Esophagus squamous epithelium (tissue), 5 donors: ENCODE measurements around the gene RNF10. TPM values are rescaled to one million over a fixed set of nuclear protein-coding genes. Genes with fewer than 3 reads are reported as not detected.
A peak's percentile ranks its signal among the peaks of the same experiment; 100 is the strongest.
"Not testable (repeated sequence)": the region's sequence is repeated elsewhere in the genome, so short reads cannot be mapped to it uniquely, and the experiment has no call there.

Experiments used
- DNase-seq: peaks from one replicate; lab custom pipeline; 2025; lab: John Stamatoyannopoulos, UW
- H3K27ac ChIP-seq, 4 donors: fragments of 200-600 bp; sonication (generic); one replicate each; pipeline ENCODE4 v1.5.1; 2016 to 2019; ENCODE audit warnings: mild to moderate bottlenecking in 1 of 4
- H3K27me3 ChIP-seq, 4 donors: fragments of 200-600 bp; sonication (generic); 1 replicate in 3 of 4; 2 replicates in 1 of 4; pipeline versions ENCODE4 v1.5.1 to v1.6.0; 2017 to 2021; ENCODE audit warnings: antibody characterized with exemption in 1 of 4
- H3K36me3 ChIP-seq, 3 donors: fragments of 200-600 bp; sonication (generic); one replicate each; pipeline ENCODE4 v1.5.1; 2016 to 2019
- H3K4me1 ChIP-seq, 3 donors: fragments of 200-600 bp; sonication (generic); one replicate each; pipeline ENCODE4 v1.5.1; 2017 to 2019
- H3K4me3 ChIP-seq, 4 donors: fragments of 200-600 bp; sonication (generic); 1 replicate in 3 of 4; 2 replicates in 1 of 4; pipeline ENCODE4 v1.5.1; 2016 to 2019; ENCODE audit warnings: mild to moderate bottlenecking in 2 of 4, moderate library complexity in 1 of 4
- H3K9me3 ChIP-seq, 3 donors: fragments of 200-600 bp; sonication (generic); one replicate each; pipeline ENCODE4 v1.5.1; 2016 to 2019
- POLR2A ChIP-seq, 4 donors: fragments of 450-650 bp; IDR thresholded peaks; one replicate each; pipeline ENCODE4 v1.6.1; 2017; ENCODE audit warnings: antibody characterized with exemption in 4 of 4, mild to moderate bottlenecking in 4 of 4, moderate library complexity in 3 of 4
- WGBS, 2 donors: methylation state at CpG; one replicate each; pipeline ENCODE4 v1.1.5; 2018; 5-methylcytosine and 5-hydroxymethylcytosine counted together
- intact Hi-C: fragments of 100-400 bp; cut with DNase I; formaldehyde crosslinking; loops from one replicate; pipeline ENCODE4 v1.15.0; 2022
- total RNA-seq, 4 donors: library from RNA; depleted of rRNA; stranded (reverse); fragments of >200 nt; gene quantifications; one replicate each; pipeline ENCODE4 v1.1.0, GENCODE V29; 2016
- TF ChIP-seq, protein P1 (sequence below), 6 experiments: fragments of 450-650 bp in 4 of 6; fragments of 200-600 bp in 2 of 6; sonication (generic) in 2 of 6; IDR thresholded peaks; one replicate each; pipeline ENCODE4 v1.5.1; 2016 to 2019; ENCODE audit warnings: antibody characterized with exemption in 6 of 6, mild to moderate bottlenecking in 4 of 6, moderate library complexity in 4 of 6
- donor health status: DM: yes; HTN: yes; CAD: no.

Gene RNF10
- 100 to 1,000 TPM in 3 of 4 donors, 10 to 100 TPM in 1; 93.9 to 163 (median 120) TPM for total RNA-seq

DNA sequence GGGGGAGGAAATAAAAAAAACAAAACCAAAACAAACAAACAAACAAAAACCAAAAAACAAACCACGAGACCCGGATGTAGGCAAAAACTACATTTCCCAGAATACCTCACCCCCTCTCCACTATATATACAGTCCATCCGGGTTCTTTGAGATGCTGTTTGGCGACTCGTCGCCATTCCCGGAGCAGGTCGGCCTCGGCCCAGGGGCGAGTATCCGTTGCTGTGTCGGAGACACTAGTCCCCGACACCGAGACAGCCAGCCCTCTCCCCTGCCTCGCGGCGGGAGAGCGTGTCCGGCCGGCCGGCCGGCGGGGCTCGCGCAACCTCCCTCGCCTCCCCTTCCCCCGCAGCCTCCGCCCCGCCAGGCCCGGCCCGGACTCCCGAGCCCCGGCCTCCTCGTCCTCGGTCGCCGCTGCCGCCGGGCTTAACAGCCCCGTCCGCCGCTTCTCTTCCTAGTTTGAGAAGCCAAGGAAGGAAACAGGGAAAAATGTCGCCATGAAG is at the start of gene RNF10:
Gene RNF10, plus strand, starts transcription at position 154 of the 500 bp plus-strand sequence. CDS start 456 bp downstream, outside the sequence.
- Histone ChIP-seq H3K36me3 (peaks cover 0 to 8% (median 0%) of the 10 kb centered on the region in 3 donors), H3K4me1 (peaks cover 36 to 55% (median 40%) of the 10 kb centered on the region in 3 donors), H3K27ac (peak within 1 kb of the TSS; percentile 91 to 97 (median 95)), H3K9me3 (no peaks in the 10 kb centered on the region), H3K27me3 (no peaks in the 10 kb centered on the region), H3K4me3 (peak within 1 kb of the TSS; percentile 63 to 90 (median 74))
- TF ChIP-seq, protein P1, sequence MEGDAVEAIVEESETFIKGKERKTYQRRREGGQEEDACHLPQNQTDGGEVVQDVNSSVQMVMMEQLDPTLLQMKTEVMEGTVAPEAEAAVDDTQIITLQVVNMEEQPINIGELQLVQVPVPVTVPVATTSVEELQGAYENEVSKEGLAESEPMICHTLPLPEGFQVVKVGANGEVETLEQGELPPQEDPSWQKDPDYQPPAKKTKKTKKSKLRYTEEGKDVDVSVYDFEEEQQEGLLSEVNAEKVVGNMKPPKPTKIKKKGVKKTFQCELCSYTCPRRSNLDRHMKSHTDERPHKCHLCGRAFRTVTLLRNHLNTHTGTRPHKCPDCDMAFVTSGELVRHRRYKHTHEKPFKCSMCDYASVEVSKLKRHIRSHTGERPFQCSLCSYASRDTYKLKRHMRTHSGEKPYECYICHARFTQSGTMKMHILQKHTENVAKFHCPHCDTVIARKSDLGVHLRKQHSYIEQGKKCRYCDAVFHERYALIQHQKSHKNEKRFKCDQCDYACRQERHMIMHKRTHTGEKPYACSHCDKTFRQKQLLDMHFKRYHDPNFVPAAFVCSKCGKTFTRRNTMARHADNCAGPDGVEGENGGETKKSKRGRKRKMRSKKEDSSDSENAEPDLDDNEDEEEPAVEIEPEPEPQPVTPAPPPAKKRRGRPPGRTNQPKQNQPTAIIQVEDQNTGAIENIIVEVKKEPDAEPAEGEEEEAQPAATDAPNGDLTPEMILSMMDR (IDR thresholded peaks at IDR 0.05) = peak in 2 of 6 experiments; percentile 1 to 18
- TF ChIP-seq POLR2A (IDR thresholded peaks at IDR 0.05) = peak in 3 of 4 donors; percentile 97 to 99 (median 97)
- intact Hi-C loops = no loop called here
- DNase-seq = peak; percentile 21
- 0% methylated on average over 17 to 21 of the region's 43 CpGs for WGBS, 2 donors

DNA sequence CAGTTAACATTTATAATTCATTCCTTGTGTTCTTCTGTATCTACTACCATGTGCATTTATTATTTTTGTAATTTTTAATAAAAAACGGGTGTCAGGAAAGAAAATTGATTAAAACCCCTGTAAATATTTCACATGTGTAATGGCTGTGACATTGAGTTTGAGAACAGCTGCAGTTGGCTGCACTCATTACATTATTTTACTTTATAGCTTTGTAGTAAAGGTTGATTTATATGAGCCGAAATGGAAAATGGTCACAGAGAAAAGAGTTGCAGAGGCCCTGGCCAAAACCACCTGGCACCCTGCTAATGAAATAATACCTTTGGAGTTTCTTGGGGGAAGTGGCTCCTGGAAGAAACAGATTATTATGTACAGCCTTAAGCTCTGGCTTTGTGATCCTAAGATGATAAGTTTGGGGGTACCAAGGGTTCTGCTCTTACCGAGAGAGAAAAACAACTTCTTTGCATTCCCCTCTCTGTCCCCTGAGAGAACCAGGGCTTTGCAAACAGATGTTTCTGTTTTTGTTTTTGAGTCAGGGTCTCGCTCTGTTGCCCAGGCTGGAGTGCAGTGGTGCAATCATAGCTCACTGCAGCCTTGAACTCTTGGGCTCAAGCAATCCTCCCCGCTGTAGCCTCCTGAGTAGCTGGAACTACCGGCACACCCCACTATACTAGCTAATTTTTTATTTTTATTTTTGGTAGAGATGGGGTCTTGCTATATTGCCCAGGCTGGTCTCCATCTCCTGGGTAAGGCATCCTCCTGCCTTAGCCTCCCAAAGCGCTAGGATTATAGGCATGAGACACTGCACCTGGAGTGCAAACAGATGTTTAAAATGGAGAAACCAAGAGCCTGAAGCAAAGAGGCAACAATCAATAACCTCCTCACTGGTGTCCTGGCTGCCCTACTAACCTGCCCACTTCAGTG is 47.9 kb upstream of the RNF10 start:
- Histone ChIP-seq H3K27me3 (no peaks in the 10 kb centered on the region), H3K9me3 (no peaks in the 10 kb centered on the region), H3K36me3 (peaks cover 0 to 26% (median 5%) of the 10 kb centered on the region in 3 donors), H3K4me3 (no peak overlapping the region), H3K27ac (no peak overlapping the region), H3K4me1 (peaks cover 0 to 6% (median 0%) of the 10 kb centered on the region in 3 donors)
- intact Hi-C loops = no loop called here
- 79 to 89% methylated on average over 6 of the region's 7 CpGs for WGBS, 2 donors
- TF ChIP-seq, protein P1 (IDR thresholded peaks at IDR 0.05) = no peak
- TF ChIP-seq POLR2A (IDR thresholded peaks at IDR 0.05) = no peak
- DNase-seq = no peak

DNA sequence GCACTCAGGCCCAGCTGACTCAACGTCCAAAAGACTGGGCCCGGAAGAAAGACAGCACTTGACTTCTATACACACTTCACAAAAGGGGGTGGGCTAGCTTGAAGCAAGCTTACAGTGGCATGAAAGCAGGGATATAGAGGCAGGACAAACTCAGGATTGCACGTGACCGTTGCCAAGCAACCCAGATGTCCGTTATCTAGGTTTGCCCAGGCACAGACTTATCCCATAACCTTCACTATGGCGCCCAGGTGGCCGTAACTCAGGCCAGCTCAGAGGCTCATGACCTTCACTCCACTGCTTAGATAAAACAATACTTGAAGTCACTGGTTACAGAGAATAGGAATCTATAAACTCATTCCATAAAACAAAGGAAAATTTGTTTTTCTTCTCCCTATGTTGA is 46.6 kb upstream of the RNF10 start:
- H3K27me3 ChIP-seq, H3K4me3 ChIP-seq, H3K4me1 ChIP-seq, H3K27ac ChIP-seq, H3K9me3 ChIP-seq, intact Hi-C loops, DNase-seq: not testable (repeated sequence)
- peaks cover 0 to 24% (median 5%) of the 10 kb centered on the region in 3 donors for H3K36me3 ChIP-seq
- 90 to 91% methylated on average over 6 to 7 of the region's 7 CpGs for WGBS, 2 donors

DNA sequence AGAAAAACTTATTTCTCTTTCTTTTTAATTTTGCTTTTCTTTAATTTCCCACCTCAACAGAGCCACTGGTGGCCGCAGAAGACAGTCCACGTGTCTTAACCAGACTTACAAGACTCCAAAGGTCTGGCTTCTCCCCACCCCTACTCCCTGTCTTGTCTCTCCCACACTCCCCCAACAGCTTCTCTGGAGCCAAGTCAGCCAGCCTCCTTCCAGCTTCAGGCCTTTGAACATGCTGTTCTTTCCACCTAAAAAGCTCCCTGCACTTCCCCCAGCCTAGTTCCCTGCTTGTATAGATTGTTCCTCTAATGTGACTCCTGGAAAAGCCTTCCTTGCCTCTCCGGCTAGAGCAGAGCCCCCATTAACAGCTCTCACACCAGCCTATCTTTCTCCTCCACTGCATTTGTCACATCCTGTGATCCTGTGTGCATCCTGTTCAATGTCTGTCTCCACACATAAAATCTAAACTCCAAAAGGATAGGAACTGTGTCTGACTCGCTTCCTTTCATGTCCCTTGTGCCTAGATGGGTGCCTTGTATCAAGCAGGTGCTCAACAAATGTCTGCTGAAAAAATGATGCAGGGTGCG is 46.0 kb upstream of the RNF10 start:
- peak overlapping the region in 2 of 4 donors; percentile 42 to 61 for H3K27ac ChIP-seq
- intact Hi-C loops = no loop called here
- H3K4me1 ChIP-seq = peaks cover 0 to 6% (median 0%) of the 10 kb centered on the region in 3 donors
- TF ChIP-seq, protein P1 (IDR thresholded peaks at IDR 0.05) = no peak
- no peak for TF ChIP-seq POLR2A (IDR thresholded peaks at IDR 0.05)
- no peak overlapping the region for H3K4me3 ChIP-seq
- no peaks in the 10 kb centered on the region for H3K27me3 ChIP-seq
- WGBS, 2 donors = 68 to 77% methylated on average over 4 to 5 of the region's 5 CpGs
- DNase-seq = no peak
- no peaks in the 10 kb centered on the region for H3K9me3 ChIP-seq
- peaks cover 0 to 18% (median 5%) of the 10 kb centered on the region in 3 donors for H3K36me3 ChIP-seq

DNA sequence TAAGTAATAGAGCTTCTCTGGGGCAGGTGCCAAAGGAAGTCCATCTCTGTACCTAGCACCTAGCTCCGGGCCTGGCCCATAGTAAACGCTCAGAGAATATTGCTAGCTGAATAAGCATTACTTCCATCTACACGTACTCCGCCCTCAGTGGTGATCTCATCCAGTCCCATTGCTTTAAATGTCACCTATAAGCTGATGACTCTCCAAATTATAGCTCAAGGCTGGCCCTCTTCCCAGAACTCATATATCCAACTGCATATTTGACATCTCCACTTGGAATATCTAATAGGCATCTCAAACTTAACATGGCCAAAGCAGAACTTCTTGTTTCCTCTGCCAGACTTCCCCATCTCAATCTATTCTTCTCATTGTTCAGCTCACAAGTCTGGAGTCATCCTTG is 45.1 kb upstream of the RNF10 start:
- intact Hi-C loops = no loop called here
- no peak for DNase-seq
- WGBS, 2 donors = 70 to 75% methylated on average over 4 of the region's 4 CpGs

More for the DNA sequence above, 45.1 kb upstream of the RNF10 start:
- Histone ChIP-seq H3K4me3 (no peak overlapping the region), H3K4me1 (peaks cover 0 to 6% (median 0%) of the 10 kb centered on the region in 3 donors), H3K27ac (peak overlapping the region in 3 of 4 donors; percentile 42 to 61 (median 44)), H3K36me3 (peaks cover 0 to 18% (median 5%) of the 10 kb centered on the region in 3 donors), H3K27me3 (no peaks in the 10 kb centered on the region), H3K9me3 (no peaks in the 10 kb centered on the region)
- no peak for TF ChIP-seq POLR2A (IDR thresholded peaks at IDR 0.05)
- TF ChIP-seq, protein P1 (IDR thresholded peaks at IDR 0.05) = no peak
